ENCODE measurements around the gene EP400. TPM values are rescaled to one million over a fixed set of nuclear protein-coding genes. Genes with fewer than 3 reads are reported as not detected.
"Not testable (repeated sequence)": the region's sequence is repeated elsewhere in the genome, so short reads cannot be mapped to it uniquely, and the experiment has no call there.

The EP400 gene
- total RNA-seq, 1 experiment from 2014 or later, result 60.5 TPM

- Mint-ChIP-seq H3K27me3 (ENCODE audit: insufficient read depth, unreplicated experiment) (no peaks in the 10 kb centered on the region), H3K36me3 (ENCODE audit: insufficient read depth, unreplicated experiment) (peaks cover 52% of the 10 kb centered on the region), H3K27ac (ENCODE audit: unreplicated experiment) (no peak overlapping the region), H3K4me3 (ENCODE audit: unreplicated experiment) (no peak overlapping the region), H3K9me3 (ENCODE audit: unreplicated experiment) (no peaks in the 10 kb centered on the region), H3K4me1 (ENCODE audit: low read depth, unreplicated experiment) (peaks cover 8% of the 10 kb centered on the region)
- no peak overlapping the region for H3K4me3 ChIP-seq (ENCODE audit: low read depth, low read length)
- no peaks in the 10 kb centered on the region for H3K36me3 ChIP-seq (ENCODE audit: control insufficient read depth, insufficient read depth, low read length)
- no peaks in the 10 kb centered on the region for H3K9me3 ChIP-seq
- ChIA-PET POLR2A (no interaction called here), CTCF (no interaction called here)
- BruUV-seq (replicated peaks), result no TSS peak
- intact Hi-C loops (cut with micrococcal nuclease; ENCODE audit: unreplicated experiment), result no loop called here
- no peaks in the 10 kb centered on the region for H3K27me3 ChIP-seq (replicated peaks; ENCODE audit: control insufficient read depth, insufficient read depth, low read length)
- H3K4me1 ChIP-seq, result no peaks in the 10 kb centered on the region
- DNase-seq, result no peak
- no peak for TF ChIP-seq CTCF (IDR thresholded peaks at IDR 0.05; ENCODE audit: insufficient read depth in 1 of 2, low read depth in 1 of 2, low read length in 1 of 2, severe bottlenecking in 1 of 2, unreplicated experiment in 1 of 2)
Observed at GRCh38 chr12:132079695-132080094, 130.0 kb downstream of the EP400 start.

GRCh38 chr12:132080515-132080914 lies 130.8 kb downstream of the EP400 start:
- H3K27me3 ChIP-seq (replicated peaks; ENCODE audit: control insufficient read depth, insufficient read depth, low read length); H3K4me1 ChIP-seq; H3K9me3 Mint-ChIP-seq (ENCODE audit: unreplicated experiment); BruUV-seq (replicated peaks); H3K4me1 Mint-ChIP-seq (ENCODE audit: low read depth, unreplicated experiment); intact Hi-C loops (cut with micrococcal nuclease; ENCODE audit: unreplicated experiment); H3K4me3 Mint-ChIP-seq (ENCODE audit: unreplicated experiment); H3K36me3 ChIP-seq (ENCODE audit: control insufficient read depth, insufficient read depth, low read length); H3K9me3 ChIP-seq; POLR2A ChIA-PET; H3K27me3 Mint-ChIP-seq (ENCODE audit: insufficient read depth, unreplicated experiment); DNase-seq; H3K27ac Mint-ChIP-seq (ENCODE audit: unreplicated experiment); CTCF ChIA-PET; H3K4me3 ChIP-seq (ENCODE audit: low read depth, low read length): not testable (repeated sequence)
- H3K36me3 Mint-ChIP-seq (ENCODE audit: insufficient read depth, unreplicated experiment), result peaks cover 55% of the 10 kb centered on the region

GRCh38 chr12:132081423-132081822 lies 131.7 kb downstream of the EP400 start:
- no peaks in the 10 kb centered on the region for H3K9me3 ChIP-seq
- Mint-ChIP-seq H3K4me1 (ENCODE audit: low read depth, unreplicated experiment) (peaks cover 8% of the 10 kb centered on the region), H3K36me3 (ENCODE audit: insufficient read depth, unreplicated experiment) (peaks cover 50% of the 10 kb centered on the region), H3K27me3 (ENCODE audit: insufficient read depth, unreplicated experiment) (no peaks in the 10 kb centered on the region), H3K9me3 (ENCODE audit: unreplicated experiment) (no peaks in the 10 kb centered on the region), H3K4me3 (ENCODE audit: unreplicated experiment) (no peak overlapping the region), H3K27ac (ENCODE audit: unreplicated experiment) (no peak overlapping the region)
- intact Hi-C loops (cut with micrococcal nuclease; ENCODE audit: unreplicated experiment), result no loop called here
- no peak for DNase-seq
- no TSS peak for BruUV-seq (replicated peaks)
- H3K4me1 ChIP-seq, result peaks cover 10% of the 10 kb centered on the region
- H3K4me3 ChIP-seq (ENCODE audit: low read depth, low read length), result no peak overlapping the region
- ChIA-PET POLR2A (no interaction called here), CTCF (no interaction called here)
- no peak for TF ChIP-seq CTCF (IDR thresholded peaks at IDR 0.05; ENCODE audit: insufficient read depth in 1 of 2, low read depth in 1 of 2, low read length in 1 of 2, severe bottlenecking in 1 of 2, unreplicated experiment in 1 of 2)
- H3K27me3 ChIP-seq (replicated peaks; ENCODE audit: control insufficient read depth, insufficient read depth, low read length), result no peaks in the 10 kb centered on the region
- peaks cover 1% of the 10 kb centered on the region; the same call in 1 of the 2 replicates for H3K36me3 ChIP-seq (ENCODE audit: control insufficient read depth, insufficient read depth, low read length)

- Histone ChIP-seq H3K36me3 (ENCODE audit: control insufficient read depth, insufficient read depth, low read length) (peaks cover 1% of the 10 kb centered on the region; the same call in 1 of the 2 replicates), H3K4me3 (ENCODE audit: low read depth, low read length) (peak overlapping the region; percentile 50), H3K9me3 (no peaks in the 10 kb centered on the region), H3K27me3 (replicated peaks; ENCODE audit: control insufficient read depth, insufficient read depth, low read length) (no peaks in the 10 kb centered on the region), H3K4me1 (peaks cover 10% of the 10 kb centered on the region)
- no peak for DNase-seq
- intact Hi-C loops (cut with micrococcal nuclease; ENCODE audit: unreplicated experiment), result no loop called here
- Mint-ChIP-seq H3K9me3 (ENCODE audit: unreplicated experiment) (no peaks in the 10 kb centered on the region), H3K27ac (ENCODE audit: unreplicated experiment) (peak overlapping the region; percentile 89), H3K27me3 (ENCODE audit: insufficient read depth, unreplicated experiment) (no peaks in the 10 kb centered on the region), H3K4me3 (ENCODE audit: unreplicated experiment) (peak overlapping the region; percentile 80), H3K4me1 (ENCODE audit: low read depth, unreplicated experiment) (peaks cover 8% of the 10 kb centered on the region), H3K36me3 (ENCODE audit: insufficient read depth, unreplicated experiment) (peaks cover 41% of the 10 kb centered on the region)
- TSS peak; percentile 57 for BruUV-seq (replicated peaks)
- ChIA-PET POLR2A (no interaction called here), CTCF (no interaction called here)
- no peak for TF ChIP-seq CTCF (IDR thresholded peaks at IDR 0.05; ENCODE audit: insufficient read depth in 1 of 2, low read depth in 1 of 2, low read length in 1 of 2, severe bottlenecking in 1 of 2, unreplicated experiment in 1 of 2)
Observed at GRCh38 chr12:132083614-132083940, 133.8 kb downstream of the EP400 start.

Measured in Caco-2 (cell line).